Activated CD4-positive, alpha-beta memory T cell treated with anti-CD3 and anti-CD28 coated beads for 36 hours (primary cell): ENCODE data around the gene ZNF77. TPM values are rescaled to one million over a fixed set of nuclear protein-coding genes. Genes with fewer than 3 reads are reported as not detected.
"Not testable (repeated sequence)": the region's sequence is repeated elsewhere in the genome, so short reads cannot be mapped to it uniquely, and the experiment has no call there.

Source experiments
- CTCF ChIA-PET: fragments of 350-600 bp; sonication (Branson Sonifier 250); formaldehyde crosslinking; loops from one replicate; lab custom pipeline; 2021; ENCODE audit warnings: antibody characterized with exemption, inconsistent platforms; lab: Charles Lee
- POLR2A ChIA-PET: fragments of 350-600 bp; sonication (Branson Sonifier 250); formaldehyde crosslinking; loops from one replicate; lab custom pipeline; 2021; ENCODE audit warnings: antibody characterized with exemption; lab: Charles Lee
- DNase-seq: peaks from one replicate; pipeline ENCODE4 v3.0.0-alpha.2; 2020
- H3K27ac Mint-ChIP-seq: one replicate; pipeline ENCODE4 v1.8.0; 2021; ENCODE audit warnings: mixed read lengths
- H3K27me3 Mint-ChIP-seq: one replicate; pipeline ENCODE4 v1.8.0; 2021; ENCODE audit warnings: mixed read lengths
- H3K36me3 Mint-ChIP-seq: one replicate; pipeline ENCODE4 v1.8.0; 2021; ENCODE audit warnings: mixed read lengths
- H3K4me1 Mint-ChIP-seq: one replicate; pipeline ENCODE4 v1.8.0; 2021; ENCODE audit warnings: low read depth, mixed read lengths
- H3K4me3 Mint-ChIP-seq: one replicate; pipeline ENCODE4 v1.8.0; 2021; ENCODE audit warnings: mild to moderate bottlenecking, mixed read lengths
- H3K9me3 Mint-ChIP-seq: one replicate; pipeline ENCODE4 v1.8.0; 2021; ENCODE audit warnings: mixed read lengths
- intact Hi-C: fragments of 100-400 bp; cut with micrococcal nuclease; formaldehyde crosslinking; loops from one replicate; pipeline ENCODE4 v1.15.1; 2023
- total RNA-seq, 2 experiments: library from RNA; stranded (reverse); gene quantifications; one replicate each; pipeline ENCODE4 v1.2.3, GENCODE V29; 2021

Gene ZNF77
- total RNA-seq, 2 experiments from 2014 or later: 4.3 to 4.8 TPM

DNA sequence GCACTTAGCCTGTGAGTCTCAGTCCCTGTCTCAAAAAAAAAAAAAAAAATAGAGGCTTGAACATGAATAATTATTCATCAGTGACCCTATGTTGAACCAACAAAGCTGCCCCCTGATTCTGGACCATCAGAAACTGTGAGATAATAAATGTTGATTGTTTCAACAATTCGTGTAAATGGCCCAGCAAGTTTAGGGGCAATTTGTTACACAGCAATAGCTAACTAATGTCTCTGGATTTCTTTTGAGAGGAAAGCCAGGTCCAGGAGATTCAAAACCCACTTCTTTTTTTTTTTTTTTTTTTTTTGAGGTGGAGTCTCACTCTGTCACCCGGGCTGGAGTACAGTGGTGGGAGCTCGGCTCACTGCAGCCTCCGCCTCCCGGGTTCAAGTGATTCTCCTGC, 20.1 kb upstream of the ZNF77 start:
- ChIA-PET POLR2A (no interaction called here), CTCF (interaction anchor here (1.1 to 14.9 kb wide), 4 partner anchors 14 to 162 kb away, joined by 3 to 204 read pairs (median 8); no protein-coding TSS in a partner anchor)
- Mint-ChIP-seq H3K4me3 (no peak overlapping the region), H3K4me1 (peaks cover 2% of the 10 kb centered on the region), H3K27ac (no peak overlapping the region), H3K27me3 (no peaks in the 10 kb centered on the region), H3K9me3 (no peaks in the 10 kb centered on the region), H3K36me3 (no peaks in the 10 kb centered on the region)
- intact Hi-C loops: no loop called here
- DNase-seq: no peak

DNA sequence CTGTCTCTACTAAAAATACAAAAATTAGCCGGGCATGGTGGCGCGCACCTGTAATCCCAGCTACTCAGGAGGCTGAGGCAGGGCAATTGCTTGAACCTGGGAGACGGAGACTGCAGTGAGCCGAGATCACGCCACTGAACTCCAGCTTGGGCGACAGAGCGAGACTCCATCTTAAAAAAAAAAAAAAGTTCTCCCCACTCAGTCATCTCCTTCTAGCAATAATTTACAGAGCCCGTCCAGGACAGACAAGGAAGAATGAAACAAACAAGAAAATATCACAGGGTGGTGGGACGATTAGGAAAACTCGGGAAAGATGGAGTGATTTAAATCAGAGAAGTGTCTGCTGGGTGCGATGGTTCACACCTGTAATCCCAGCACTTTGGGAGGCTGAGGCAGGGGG, 18.9 kb upstream of the ZNF77 start:
- POLR2A ChIA-PET, H3K27ac Mint-ChIP-seq, intact Hi-C loops, H3K4me3 Mint-ChIP-seq, H3K36me3 Mint-ChIP-seq, H3K4me1 Mint-ChIP-seq, DNase-seq, H3K9me3 Mint-ChIP-seq, H3K27me3 Mint-ChIP-seq: not testable (repeated sequence)
- CTCF ChIA-PET: interaction anchor here (0.6 to 14.9 kb wide), 7 partner anchors 40 to 199 kb away, joined by 3 to 204 read pairs (median 5); no protein-coding TSS in a partner anchor

DNA sequence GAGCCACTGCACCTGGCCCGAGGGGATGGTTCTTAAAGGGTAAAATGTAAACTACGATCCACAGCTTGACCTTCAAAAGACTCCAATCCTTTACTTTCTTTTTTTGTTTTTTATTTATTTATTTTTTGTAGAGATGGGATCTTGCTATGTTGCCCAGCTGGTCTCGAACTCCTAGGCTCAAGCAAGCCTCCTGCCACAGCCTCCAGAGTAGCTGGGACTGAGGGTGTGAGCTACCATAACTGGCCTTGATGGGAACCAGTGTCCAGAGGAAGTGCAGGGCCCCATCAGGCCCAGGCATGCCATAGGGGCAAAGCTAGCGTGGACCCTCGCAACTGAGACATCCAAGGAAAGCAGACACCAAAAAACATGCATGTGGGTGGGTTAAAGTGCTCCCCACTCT, 18.4 kb upstream of the ZNF77 start:
- Mint-ChIP-seq H3K36me3 (no peaks in the 10 kb centered on the region), H3K27ac (no peak overlapping the region), H3K9me3 (no peaks in the 10 kb centered on the region), H3K4me1 (peaks cover 2% of the 10 kb centered on the region), H3K4me3 (no peak overlapping the region), H3K27me3 (no peaks in the 10 kb centered on the region)
- no peak for DNase-seq
- intact Hi-C loops: no loop called here
- POLR2A ChIA-PET: no interaction called here
- CTCF ChIA-PET: interaction anchor here (0.6 to 14.9 kb wide), 13 partner anchors 10 to 199 kb away, joined by 3 to 204 read pairs (median 5); no protein-coding TSS in a partner anchor

DNA sequence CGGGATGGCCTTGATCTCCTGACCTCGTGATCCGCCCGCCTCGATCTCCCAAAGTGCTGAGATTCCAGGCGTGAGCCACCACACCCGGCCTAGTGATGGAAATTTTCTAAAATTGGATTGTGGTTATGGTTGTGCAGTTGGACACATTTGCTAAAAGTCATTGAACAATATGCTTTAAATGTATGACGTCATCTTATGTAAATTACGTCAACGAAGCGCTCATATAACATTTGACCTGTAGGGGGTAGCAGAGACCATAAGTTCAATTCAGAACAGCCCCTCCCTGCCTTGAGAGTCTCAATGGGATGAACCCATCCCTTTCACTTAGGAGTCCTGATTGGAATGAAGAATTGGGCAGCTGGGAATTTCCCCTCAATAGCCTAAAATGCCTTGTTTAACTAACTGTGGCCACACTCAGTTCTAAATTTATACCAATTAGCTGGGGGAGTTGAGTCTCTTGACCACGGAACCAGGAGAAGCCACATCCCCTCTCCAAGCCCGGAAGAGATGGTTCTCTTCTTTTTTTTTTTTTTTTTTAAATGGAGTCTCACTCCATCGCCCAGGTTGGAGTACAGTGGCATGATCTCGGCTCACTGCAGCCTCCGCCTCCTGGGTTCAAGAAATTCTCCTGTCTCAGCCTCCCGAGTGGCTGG, 17.4 kb upstream of the ZNF77 start:
- Mint-ChIP-seq H3K27ac (peak overlapping the region; percentile 24), H3K36me3 (no peaks in the 10 kb centered on the region), H3K27me3 (no peaks in the 10 kb centered on the region), H3K9me3 (no peaks in the 10 kb centered on the region), H3K4me3 (peak overlapping the region; percentile 31), H3K4me1 (peaks cover 2% of the 10 kb centered on the region)
- POLR2A ChIA-PET: no interaction called here
- DNase-seq: peak; percentile 46
- intact Hi-C loops: loop anchor here (1.0 kb wide), 1 partner anchor 142 kb away; no protein-coding TSS in a partner anchor
- CTCF ChIA-PET: interaction anchor here (0.7 to 14.9 kb wide), 20 partner anchors 9 to 342 kb away, joined by 3 to 204 read pairs (median 4); partner anchors contain the start of gene TLE6

DNA sequence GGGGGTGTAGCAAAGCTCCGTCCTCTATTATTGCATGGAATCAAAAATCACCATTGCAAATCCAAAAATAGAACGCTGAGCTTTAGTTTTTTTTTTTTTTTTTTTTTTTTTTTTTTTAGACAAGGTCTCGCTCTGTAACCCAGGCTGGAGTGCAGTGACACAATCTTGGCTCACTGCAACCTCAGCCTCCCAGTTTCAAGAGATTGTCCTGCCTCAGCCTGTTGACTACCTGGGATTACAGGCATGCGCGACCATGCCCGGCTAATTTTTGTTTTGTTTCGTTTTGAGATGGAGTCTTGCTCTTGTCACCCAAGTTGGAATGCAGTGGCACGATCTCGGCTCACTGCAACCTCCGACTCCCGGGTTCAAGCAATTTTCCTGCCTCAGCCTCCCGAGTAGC, 15.3 kb upstream of the ZNF77 start:
- ChIA-PET CTCF (interaction anchor here (1.2 to 14.9 kb wide), 2 partner anchors 73 to 146 kb away, joined by 4 to 204 read pairs; no protein-coding TSS in a partner anchor), POLR2A (no interaction called here)
- Mint-ChIP-seq H3K36me3 (no peaks in the 10 kb centered on the region), H3K9me3 (no peaks in the 10 kb centered on the region), H3K4me1 (peaks cover 2% of the 10 kb centered on the region), H3K4me3 (no peak overlapping the region), H3K27me3 (no peaks in the 10 kb centered on the region), H3K27ac (no peak overlapping the region)
- DNase-seq: no peak
- intact Hi-C loops: no loop called here

DNA sequence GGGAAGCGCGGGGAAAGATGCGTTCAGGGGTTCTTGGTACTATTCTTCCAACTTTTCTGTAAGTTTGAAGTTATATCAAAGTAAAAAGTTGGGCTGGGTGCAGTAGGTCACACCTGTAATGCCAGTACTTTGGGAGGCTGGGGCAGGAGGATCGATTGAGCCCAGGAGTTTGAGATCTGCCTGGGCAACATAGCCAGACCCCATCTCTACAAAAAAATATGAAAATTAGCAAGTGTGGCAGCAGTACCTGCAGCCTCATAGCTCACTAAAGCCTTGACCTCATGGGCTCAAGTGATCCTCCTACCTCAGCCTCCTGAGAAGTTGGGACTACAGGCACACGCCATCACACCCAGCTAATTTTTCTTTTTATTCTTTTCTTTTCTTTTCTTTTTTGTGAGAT, 12.4 kb upstream of the ZNF77 start:
- no peak overlapping the region for H3K4me3 Mint-ChIP-seq
- intact Hi-C loops: no loop called here

DNA sequence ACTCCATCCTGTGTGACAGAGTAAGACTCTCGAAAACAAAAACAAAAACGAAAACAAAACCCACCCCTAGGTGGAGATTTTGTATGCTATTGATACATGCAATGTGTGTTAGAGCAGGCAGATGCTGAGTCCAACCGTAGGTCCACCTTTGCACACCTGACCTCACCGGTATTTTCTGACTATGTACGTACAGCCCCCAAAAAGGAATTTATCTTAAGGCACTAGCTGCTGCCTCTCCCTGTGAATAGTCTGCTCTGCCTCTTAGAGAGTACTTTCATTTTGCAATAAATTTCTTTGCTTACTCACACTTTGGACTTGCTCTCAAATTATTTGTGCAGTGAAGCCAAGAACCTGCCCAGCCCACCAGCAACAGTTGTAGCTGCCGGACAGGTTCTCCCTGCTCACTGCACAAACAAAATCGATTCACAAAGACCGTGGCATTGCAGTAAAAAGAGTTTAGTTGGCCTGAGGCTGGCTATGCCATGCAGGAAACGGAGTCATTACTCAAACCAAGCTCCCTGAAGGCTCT, 8.2 kb upstream of the ZNF77 start:
- no peak for DNase-seq
- peaks cover 19% of the 10 kb centered on the region for H3K4me1 Mint-ChIP-seq
- H3K27me3 Mint-ChIP-seq: no peaks in the 10 kb centered on the region
- H3K9me3 Mint-ChIP-seq: no peaks in the 10 kb centered on the region
- H3K27ac Mint-ChIP-seq: no peak overlapping the region
- H3K36me3 Mint-ChIP-seq: peaks cover 5% of the 10 kb centered on the region
- intact Hi-C loops: no loop called here
- ChIA-PET POLR2A (no interaction called here), CTCF (interaction anchor here (1.1 to 3.0 kb wide), 7 partner anchors 9 to 208 kb away, joined by 3 to 54 read pairs (median 4); no protein-coding TSS in a partner anchor)
- no peak overlapping the region for H3K4me3 Mint-ChIP-seq

More for the DNA sequence above, 12.4 kb upstream of the ZNF77 start:
- Mint-ChIP-seq H3K9me3 (no peaks in the 10 kb centered on the region), H3K27ac (no peak overlapping the region), H3K27me3 (no peaks in the 10 kb centered on the region), H3K36me3 (no peaks in the 10 kb centered on the region), H3K4me1 (peaks cover under 1% of the 10 kb centered on the region)
- DNase-seq: no peak
- ChIA-PET POLR2A (no interaction called here), CTCF (interaction anchor here (1.8 to 14.9 kb wide), 3 partner anchors 70 to 149 kb away, joined by 4 to 204 read pairs (median 5); no protein-coding TSS in a partner anchor)

DNA sequence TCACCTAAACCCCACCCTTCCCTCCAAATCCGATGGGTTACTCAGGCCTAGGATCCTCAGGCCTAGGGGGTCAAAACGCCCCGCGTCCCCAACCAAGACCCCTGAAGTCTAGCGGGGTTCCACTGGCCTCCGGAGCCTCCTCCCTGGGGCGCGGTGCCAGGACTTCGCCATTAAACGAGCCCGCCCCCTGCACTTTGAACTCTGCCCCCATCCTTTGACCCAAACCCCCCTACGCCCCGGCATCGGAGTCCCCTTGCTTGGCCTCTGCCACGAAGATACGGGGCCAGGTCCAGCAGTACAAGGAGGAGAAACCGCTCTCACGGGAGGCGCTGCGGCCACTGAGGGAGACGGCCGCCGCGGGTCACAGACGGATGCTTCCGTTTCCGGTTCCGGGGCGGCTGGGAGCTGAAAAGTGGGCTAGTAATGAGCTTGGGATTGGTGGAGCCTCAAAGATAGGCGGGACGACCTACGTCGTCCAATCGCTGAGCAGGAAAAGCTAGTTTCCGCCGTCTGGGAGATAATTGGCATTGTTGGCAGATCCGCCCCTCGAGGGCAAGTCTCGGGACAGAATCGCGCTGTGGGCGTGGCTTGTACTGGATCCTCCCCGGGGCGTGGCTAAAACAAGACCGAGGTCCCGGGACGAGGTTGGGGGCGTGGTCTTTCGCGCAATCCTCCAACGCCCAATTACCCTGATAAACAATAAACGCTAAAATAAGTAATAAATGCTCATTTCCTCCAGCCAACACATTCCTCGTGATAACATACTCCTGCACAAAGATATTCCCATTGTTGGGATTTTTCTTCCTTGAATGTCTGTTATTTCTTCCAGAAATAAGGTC, 5.7 kb upstream of the ZNF77 start:
- intact Hi-C loops: loop anchor here (2.0 kb wide), 2 partner anchors 64 to 234 kb away; partner anchors contain the start of gene NCLN
- H3K9me3 Mint-ChIP-seq: no peaks in the 10 kb centered on the region

DNA sequence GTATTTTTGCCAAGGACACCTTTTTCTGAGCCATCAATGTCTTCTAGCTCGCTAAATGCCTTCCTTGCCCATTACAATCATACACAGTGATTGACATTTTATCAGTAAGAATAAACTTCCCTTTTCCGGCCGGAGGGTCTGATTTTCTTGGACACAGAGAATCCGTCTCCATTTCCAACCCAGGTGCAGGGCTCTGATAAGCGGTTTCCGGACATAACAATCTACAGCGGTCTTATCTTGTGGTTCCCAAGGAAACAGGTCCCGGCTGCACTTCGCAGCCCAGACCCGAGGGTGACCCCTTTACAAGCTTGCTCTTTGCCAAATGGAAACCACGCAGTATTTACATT, 5.1 kb upstream of the ZNF77 start:
- intact Hi-C loops: loop anchor here (2.0 kb wide), 2 partner anchors 63 to 235 kb away; partner anchors contain the start of gene NCLN
- no peaks in the 10 kb centered on the region for H3K27me3 Mint-ChIP-seq
- DNase-seq: no peak
- no peaks in the 10 kb centered on the region for H3K9me3 Mint-ChIP-seq
- H3K36me3 Mint-ChIP-seq: peaks cover 8% of the 10 kb centered on the region
- peaks cover 25% of the 10 kb centered on the region for H3K4me1 Mint-ChIP-seq
- ChIA-PET CTCF (interaction anchor here (0.6 to 3.0 kb wide), 31 partner anchors 9 to 780 kb away, joined by 3 to 54 read pairs (median 5); partner anchors contain the start of genes TLE6 and ZNF57), POLR2A (interaction anchor here (0.9 to 1.5 kb wide), 3 partner anchors 38 to 154 kb away, joined by 3 to 5 read pairs (median 3); no protein-coding TSS in a partner anchor)
- peak overlapping the region; percentile 97 for H3K27ac Mint-ChIP-seq
- peak overlapping the region; percentile 98 for H3K4me3 Mint-ChIP-seq

More for the DNA sequence above, 5.7 kb upstream of the ZNF77 start:
- H3K4me3 Mint-ChIP-seq: peak overlapping the region; percentile 98
- no peaks in the 10 kb centered on the region for H3K27me3 Mint-ChIP-seq
- peak overlapping the region; percentile 97 for H3K27ac Mint-ChIP-seq
- H3K36me3 Mint-ChIP-seq: peaks cover 8% of the 10 kb centered on the region
- ChIA-PET CTCF (interaction anchor here (0.6 to 3.0 kb wide), 39 partner anchors 8 to 779 kb away, joined by 3 to 54 read pairs (median 4); partner anchors contain the start of genes TLE6 and ZNF57), POLR2A (interaction anchor here (0.7 to 1.5 kb wide), 6 partner anchors 16 to 153 kb away, joined by 3 to 5 read pairs (median 3); partner anchors contain the start of gene ZNF57)
- H3K4me1 Mint-ChIP-seq: peaks cover 25% of the 10 kb centered on the region
- peak; percentile 100 for DNase-seq

DNA sequence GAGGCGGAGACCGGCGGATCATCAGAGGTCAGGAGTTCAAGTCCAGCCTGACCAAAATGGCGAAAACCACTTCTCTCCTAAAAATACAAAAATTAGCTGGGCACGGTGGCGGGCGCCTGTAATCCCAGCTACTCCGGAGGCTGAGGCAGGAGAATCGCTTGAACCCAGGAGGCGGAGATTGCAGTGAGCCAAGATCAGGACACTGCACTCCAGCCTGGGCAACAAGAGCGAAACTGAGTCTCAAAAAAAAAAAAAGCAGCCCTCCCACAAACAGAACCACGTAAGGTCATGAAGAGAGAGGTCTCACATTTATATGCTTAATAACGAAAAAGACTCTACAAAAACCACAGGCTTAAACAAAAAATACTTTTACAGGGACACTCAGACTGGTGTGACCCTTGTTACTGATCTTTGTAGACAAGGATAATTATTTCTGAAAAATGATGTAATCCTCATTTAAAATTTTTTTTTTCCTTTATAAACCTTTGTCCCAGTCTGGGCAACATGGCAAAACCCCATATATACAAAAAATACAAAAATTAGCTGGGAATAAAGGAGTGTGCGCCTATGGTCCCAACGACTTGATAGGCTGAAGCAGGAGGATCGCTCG, 909 bp upstream of the ZNF77 start:
- DNase-seq: no peak
- peaks cover 8% of the 10 kb centered on the region for H3K36me3 Mint-ChIP-seq
- CTCF ChIA-PET: no interaction called here
- POLR2A ChIA-PET: no interaction called here
- no peaks in the 10 kb centered on the region for H3K27me3 Mint-ChIP-seq
- H3K4me3 Mint-ChIP-seq: peak overlapping the region; percentile 96
- intact Hi-C loops: loop anchor here (2.0 kb wide), 1 partner anchor 45 kb away; the partner anchor contains the start of gene ZNF57
- peak overlapping the region; percentile 90 for H3K27ac Mint-ChIP-seq
- no peaks in the 10 kb centered on the region for H3K9me3 Mint-ChIP-seq
- peaks cover 34% of the 10 kb centered on the region for H3K4me1 Mint-ChIP-seq

DNA sequence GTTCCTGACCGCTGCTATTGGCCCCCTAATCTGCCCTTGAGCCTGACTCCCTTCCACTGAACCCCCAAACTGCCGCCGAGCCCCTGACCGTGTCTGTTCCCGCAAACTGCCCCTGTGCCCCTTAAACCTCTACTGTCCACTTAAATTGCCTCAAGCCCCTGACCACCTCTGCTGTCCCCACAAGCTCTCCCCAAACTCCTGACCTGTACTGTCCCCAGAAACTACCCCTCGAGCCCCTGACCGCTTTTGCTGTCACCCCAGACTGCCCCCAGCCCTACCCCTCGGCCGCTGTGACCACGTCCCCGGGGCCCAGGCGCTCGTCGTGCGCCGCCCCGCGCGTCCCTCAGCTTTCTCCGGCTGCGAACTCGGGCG, 382 bp downstream of the ZNF77 start:
- peaks cover 27% of the 10 kb centered on the region for H3K4me1 Mint-ChIP-seq

More for the DNA sequence above, 382 bp downstream of the ZNF77 start:
- CTCF ChIA-PET: interaction anchor here (1.0 to 1.7 kb wide), 2 partner anchors 10 to 57 kb away, joined by 3 to 7 read pairs; no protein-coding TSS in a partner anchor
- Mint-ChIP-seq H3K27ac (no peak overlapping the region), H3K9me3 (no peaks in the 10 kb centered on the region), H3K27me3 (no peaks in the 10 kb centered on the region), H3K4me3 (peak overlapping the region; percentile 96), H3K36me3 (peaks cover 6% of the 10 kb centered on the region)
- intact Hi-C loops: loop anchor here (2.0 kb wide), 1 partner anchor 44 kb away; the partner anchor contains the start of gene ZNF57
- DNase-seq: no peak
- POLR2A ChIA-PET: interaction anchor here (0.6 to 0.8 kb wide), 2 partner anchors 10 to 20 kb away, joined by 3 read pairs; no protein-coding TSS in a partner anchor
